Stimulated activated CD8-positive, alpha-beta memory T cell treated with anti-CD3 and anti-CD28 coated beads, Interleukin-15, amount 100 ng/mL, for 4 hours (primary cell): ENCODE results near the gene SCUBE3.

Experiments
- DNase-seq, 2 donors: peaks; one replicate each; pipeline ENCODE4 v3.0.0-alpha.2; 2020; ENCODE audit warnings: low read depth in 2 of 2

Gene SCUBE3

DNA sequence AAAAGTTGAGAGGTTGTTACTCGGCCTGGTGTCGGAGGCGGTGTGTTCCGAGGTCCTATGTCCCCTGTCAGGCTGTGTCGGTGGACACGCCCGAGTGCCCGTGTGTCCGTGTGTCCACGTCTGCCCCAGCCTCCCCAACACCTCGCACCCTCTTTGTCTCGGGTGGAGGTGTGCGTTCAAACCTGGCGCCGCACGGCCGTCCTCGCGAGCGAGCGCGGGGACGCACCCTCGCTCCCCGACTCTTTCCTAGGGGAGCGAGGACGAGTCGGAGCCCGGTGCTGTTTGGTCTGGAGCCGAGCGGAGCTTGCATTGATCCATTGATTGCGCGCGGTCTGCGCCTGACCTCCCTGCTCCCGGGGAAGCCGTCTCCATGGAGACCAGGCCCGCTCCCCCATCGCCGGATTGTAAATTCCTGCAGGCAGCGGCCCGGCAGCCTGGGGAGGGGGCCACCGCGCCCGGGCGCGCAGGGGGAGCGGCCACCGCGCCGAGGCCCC, 411 bp upstream of the SCUBE3 start:
- DNase-seq, result no peak

DNA sequence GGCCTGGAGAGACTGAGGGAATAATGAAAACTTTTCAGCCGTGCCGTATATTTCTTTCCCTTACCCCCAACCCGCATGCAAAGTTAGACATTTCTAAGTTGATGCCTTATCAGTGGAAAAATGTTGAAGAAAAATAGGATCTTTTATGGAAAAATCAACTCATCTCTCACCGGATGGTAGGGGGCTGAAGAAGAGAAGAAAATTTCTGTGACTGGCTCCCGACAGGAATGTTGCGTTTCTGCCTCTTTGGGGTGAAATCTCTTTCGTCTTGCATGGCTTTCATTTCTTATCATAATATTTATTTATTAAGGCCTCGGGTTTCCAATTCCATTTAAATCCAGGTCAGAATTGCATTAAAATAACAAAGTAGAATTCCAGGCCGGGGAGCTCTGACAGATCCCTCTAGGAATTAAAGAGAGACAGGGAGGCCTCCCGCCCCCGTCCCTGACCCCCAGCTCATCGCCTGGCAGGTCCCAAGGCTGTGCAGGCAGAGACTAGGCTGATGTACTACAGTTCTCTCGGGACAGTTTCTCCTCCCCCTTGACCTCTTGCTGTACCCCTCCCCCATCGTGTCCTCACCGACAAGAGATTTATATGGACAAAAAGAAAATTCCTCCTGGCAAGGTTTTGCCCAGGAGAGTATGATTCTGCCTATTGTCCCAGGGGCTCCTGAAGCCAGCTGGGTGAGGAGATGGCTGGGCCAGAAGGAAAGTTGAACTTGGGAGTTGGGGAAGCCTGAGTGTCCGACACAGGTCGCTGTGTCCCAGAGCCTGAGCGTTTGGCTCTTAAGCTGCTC, 1.3 kb downstream of the SCUBE3 start:
- DNase-seq, result no peak

DNA sequence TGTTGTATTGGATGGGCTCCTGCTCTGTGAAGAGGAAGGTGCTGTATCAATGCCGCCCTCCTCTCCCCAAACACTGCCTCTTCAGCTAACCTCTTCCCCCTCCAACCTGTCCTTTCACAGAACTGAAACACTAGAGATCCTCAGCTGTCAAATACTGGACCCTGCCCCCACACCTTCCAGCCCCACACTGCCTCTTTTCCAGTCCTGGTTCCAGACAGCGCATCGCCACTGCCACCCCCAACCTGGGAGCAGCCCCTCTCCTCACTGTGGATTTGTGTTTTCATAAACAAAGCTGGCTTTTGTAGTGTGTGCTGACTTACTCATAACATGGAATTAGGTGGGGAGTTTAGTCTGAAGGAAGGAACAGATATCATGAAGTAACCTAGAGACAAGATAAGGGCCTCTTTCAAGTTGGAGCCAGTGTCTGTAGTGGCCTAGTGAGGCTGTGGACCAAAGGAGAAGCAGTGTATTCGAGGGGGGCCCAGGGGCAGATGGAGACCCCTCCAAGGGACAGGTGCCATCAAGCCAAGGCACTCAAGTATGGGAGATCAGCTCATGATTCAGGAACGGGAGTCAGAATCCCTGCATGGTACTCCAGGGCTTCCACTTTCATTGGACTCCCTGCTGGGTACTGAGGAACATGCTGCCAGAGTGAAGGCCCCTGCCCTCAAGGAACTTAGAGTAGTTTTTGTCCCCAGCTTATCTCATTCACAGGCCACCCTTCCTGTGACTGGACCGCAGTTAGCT, 2.1 kb downstream of the SCUBE3 start:
- no peak for DNase-seq

DNA sequence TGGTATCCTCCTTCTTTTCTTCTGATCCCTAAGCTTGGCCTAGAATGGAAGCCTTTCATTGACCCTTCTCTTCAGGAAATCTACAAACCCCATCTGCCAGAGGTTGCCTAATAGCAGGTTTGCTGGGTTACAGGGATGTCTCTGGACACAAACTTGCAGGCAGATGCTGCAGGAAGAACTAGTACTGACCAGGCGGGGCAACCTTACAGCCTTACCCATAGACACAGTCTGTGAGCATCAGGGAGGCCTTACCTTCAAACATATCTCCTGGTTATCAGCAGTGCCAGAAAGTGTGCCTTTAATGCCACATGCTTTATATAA, 2.6 kb downstream of the SCUBE3 start:
- DNase-seq, result no peak

- DNase-seq, result no peak
These were observed 3.4 kb downstream of the SCUBE3 start for GRCh38 chr6:35216851-35217811.

DNA sequence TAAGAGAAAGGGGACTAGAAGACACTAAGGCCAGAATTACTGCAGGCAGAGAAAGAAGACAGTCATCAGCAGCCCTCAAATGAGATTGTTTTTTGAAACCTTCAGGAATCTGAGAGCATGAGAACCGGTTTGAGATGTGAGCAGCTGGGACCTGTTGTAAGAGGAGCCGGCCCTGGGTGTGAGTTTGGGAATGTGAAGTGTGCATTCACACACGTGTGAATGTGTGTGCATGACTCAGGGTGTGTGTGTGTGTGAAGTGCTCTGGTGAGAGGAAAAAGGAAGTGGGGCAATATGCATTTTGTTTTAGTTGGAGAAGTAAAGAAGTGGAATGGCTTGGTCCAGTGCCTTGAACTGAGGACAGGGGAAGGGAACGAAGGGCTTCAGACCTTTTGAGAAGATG, 4.3 kb downstream of the SCUBE3 start:
- DNase-seq, result no peak

DNA sequence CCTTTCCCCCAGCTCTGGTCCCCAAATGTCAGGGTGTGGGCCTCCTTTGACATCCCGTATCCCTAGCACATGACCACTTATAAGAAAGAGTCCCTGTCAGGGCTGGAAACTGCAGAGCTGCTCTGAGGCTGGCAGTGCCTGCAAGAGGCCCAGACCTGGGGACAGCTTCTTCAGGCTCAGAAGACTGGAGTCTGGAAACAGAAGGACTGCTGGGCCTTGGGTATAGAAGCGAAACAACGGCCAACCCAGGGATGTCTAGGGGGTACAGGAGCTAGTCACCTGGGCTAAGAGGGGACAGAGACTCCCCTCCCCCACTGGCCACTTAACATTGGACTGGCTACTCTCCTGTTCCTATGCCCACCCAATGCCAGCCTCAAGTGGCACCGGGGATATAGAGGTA, 4.7 kb downstream of the SCUBE3 start:
- no peak for DNase-seq

- no peak for DNase-seq
These were observed 6.0 kb downstream of the SCUBE3 start for GRCh38 chr6:35219683-35220326.

GRCh38 chr6:35220711-35221110, 7.0 kb downstream of the SCUBE3 start:
- no peak for DNase-seq

- no peak for DNase-seq
These were observed 9.6 kb downstream of the SCUBE3 start for GRCh38 chr6:35223396-35223795.

DNA sequence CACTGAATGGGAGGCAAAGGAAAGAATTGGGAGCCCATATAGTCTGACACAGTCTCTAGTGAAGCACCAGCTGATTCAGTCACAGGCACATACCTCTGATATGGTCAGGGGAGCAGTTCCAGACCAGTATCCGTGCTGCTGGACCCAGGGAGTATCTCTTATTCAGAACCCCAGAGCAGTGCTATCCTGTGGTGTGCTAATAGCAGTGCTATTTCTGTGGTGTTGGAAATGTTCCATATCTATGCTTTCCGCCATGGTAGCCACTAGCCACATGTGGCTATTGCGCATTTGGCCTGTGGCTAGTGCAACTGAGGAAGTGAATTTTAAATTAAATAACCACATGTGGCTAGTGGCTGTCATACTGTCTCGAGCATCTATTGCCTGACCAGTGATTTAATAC, 11.0 kb downstream of the SCUBE3 start:
- no peak for DNase-seq

DNA sequence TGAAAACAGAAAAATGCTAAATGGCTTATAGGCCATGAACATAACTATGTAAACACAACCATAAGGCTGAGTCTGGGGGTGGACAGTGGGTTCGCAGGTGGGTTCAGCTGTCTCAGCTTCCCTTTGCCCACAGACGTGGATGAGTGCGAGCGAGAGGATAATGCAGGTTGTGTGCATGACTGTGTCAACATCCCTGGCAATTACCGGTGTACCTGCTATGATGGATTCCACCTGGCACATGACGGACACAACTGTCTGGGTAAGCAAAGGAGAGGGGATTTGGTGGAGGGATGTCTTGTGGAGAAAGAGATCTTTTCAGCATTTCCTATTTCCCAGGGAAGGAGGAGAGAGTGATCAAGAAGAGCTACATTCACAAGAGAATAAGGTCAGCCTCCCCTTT, 14.7 kb downstream of the SCUBE3 start:
- DNase-seq, result no peak

GRCh38 chr6:35229304-35229703, 15.5 kb downstream of the SCUBE3 start:
- DNase-seq, result no peak

DNA sequence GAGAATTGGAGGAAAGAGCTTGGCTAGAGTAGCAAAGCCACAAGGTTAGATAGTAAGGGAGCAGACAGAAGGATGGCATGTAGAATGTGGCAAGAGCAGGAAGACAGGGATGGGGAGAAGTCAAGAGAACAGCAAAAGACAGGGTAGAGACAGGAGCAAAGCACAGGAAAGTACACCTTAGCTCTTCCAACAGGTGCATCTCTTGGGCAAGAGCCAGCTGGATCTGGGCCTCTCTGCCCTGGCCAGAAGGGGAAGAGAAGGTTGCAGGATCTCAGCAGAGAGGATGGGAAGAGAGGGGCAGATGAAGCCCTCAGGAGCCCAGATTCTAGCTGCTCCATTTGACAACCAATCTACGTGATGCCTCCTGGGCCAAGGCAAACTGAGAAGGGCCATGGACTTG, 16.7 kb downstream of the SCUBE3 start:
- no peak for DNase-seq

GRCh38 chr6:35230950-35231349, 17.2 kb downstream of the SCUBE3 start:
- no peak for DNase-seq

DNA sequence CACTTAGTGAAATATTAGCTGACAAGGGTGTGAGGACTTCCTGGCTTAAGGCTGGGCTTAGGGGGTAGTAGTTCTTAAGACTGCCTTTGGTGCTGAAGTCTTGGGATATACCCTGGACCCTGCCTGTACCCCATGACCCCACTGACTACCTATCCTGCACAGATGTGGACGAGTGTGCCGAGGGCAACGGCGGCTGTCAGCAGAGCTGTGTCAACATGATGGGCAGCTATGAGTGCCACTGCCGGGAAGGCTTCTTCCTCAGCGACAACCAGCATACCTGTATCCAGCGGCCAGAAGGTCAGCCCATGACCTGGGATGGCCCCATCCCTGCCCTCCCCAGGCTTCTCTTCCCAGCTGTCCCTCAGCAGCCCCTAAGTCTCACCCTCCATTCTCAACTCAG, 17.8 kb downstream of the SCUBE3 start:
- DNase-seq, result no peak

GRCh38 chr6:35234901-35235300, 21.1 kb downstream of the SCUBE3 start:
- no peak for DNase-seq

DNA sequence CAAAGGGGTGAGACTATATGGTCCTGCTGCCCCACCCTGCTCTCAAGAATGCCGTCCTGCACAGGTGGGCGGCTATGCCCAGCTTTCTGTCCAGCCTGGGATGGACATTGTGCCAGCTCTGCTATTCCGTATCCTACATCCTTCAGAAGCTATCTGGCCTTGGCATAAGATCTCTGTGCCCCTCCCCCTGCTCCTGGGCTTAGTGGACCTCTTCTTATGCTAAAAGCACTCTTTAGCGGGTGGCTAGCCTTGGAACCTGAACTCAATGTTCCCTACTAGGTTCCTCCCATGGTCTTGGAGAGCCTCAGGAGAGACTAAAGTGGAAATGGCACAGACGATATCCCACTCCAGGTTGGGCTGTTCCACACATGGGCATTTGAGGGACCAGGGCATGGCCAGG, 22.5 kb downstream of the SCUBE3 start:
- no peak for DNase-seq

- DNase-seq, result no peak
These were observed 23.7 kb downstream of the SCUBE3 start for GRCh38 chr6:35237476-35237875.

DNA sequence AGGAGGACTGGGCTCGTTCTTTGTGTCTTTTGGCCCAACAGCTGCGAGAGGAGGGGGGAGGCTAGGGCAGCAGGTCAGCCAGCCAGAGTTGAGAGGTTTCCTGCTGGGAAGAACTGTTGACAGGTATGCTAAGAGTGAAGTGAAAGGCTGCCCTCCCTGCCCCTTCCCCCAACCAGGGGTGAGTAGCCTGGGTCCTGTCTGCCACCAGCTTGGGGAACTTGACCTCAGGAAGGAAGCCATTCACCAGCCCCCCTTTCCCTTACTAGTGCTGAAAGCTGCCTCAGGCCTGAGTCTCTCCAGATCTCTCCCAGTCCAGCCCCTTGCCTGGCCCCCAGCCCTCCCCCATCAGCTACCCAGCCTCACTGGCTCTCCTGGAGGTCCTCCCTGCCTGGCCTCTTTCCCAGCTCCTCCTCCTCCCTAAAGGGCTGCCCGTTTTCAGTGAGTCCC, 25.1 kb downstream of the SCUBE3 start:
- DNase-seq, result no peak

- DNase-seq, result no peak
These were observed 25.8 kb downstream of the SCUBE3 start for GRCh38 chr6:35239581-35239980.
